HCT116 (cell line): Measurements from ENCODE around the gene TRMT13. TPM values are rescaled to one million over a fixed set of nuclear protein-coding genes. Genes with fewer than 3 reads are reported as not detected.

ENCODE experiments used
- ATAC-seq: fragments of 200-7000 bp; cut with Tn5 transposase; 2 replicates; pipeline ENCODE4 v1.9.1; 2020; ENCODE audit warnings: mild to moderate bottlenecking, moderate library complexity
- BruUV-seq: library from RNA; stranded (reverse); fragments of 400-500 nt; replicated peaks from 2 replicates; lab custom pipeline; 2021; lab: Mats Ljungman, UMichigan
- CTCF ChIA-PET: fragments of 300-600 bp; sonication (Branson Sonifier 250); formaldehyde crosslinking; loops from one replicate; lab custom pipeline; 2021; ENCODE audit warnings: antibody characterized with exemption; lab: Charles Lee
- POLR2A ChIA-PET: fragments of 300-600, 350-600 bp; sonication (Branson Sonifier 250); formaldehyde crosslinking; loops from one replicate; lab custom pipeline; 2021; ENCODE audit warnings: antibody characterized with exemption; lab: Charles Lee
- RAD21 ChIA-PET, 2 experiments: fragments of 300-600 bp; sonication (Branson Sonifier 250); formaldehyde crosslinking; loops; one replicate each; lab custom pipeline; 2023; ENCODE audit warnings: low total read pairs in 2 of 2; ENCODE audit not compliant: uncharacterized antibody in 2 of 2, unreplicated experiment in 2 of 2, low non-redundant PET in 1 of 2; lab: Charles Lee
- DNase-seq: peaks from one replicate; pipeline ENCODE4 v3.0.0-alpha.2; 2010; ENCODE audit warnings: low read depth, low spot score
- H2AFZ ChIP-seq: fragments of 200-600 bp; shearing (Covaris generic), sonication (generic); 2 replicates; pipeline ENCODE4 v1.6.1; 2017; ENCODE audit warnings: low read depth, mixed run types, mixed read lengths, antibody characterized with exemption, low read length; ENCODE audit not compliant: poor library complexity, severe bottlenecking
- H3K27ac ChIP-seq: 2 replicates; pipeline ENCODE4 v1.5.1; 2012; ENCODE audit warnings: low read depth, low read length
- H3K27me3 ChIP-seq: fragments of 200-600 bp; sonication (generic); 2 replicates; pipeline ENCODE4 v1.6.1; 2016; ENCODE audit warnings: mixed run types, low read length, mixed read lengths; ENCODE audit not compliant: insufficient read depth
- H3K36me3 ChIP-seq, 2 experiments: fragments of 200-500 bp in 1 of 2; fragments of 200-600 bp in 1 of 2; sonication (Bioruptor generic) in 1 of 2; sonication (generic) in 1 of 2; 2 replicates each; pipeline versions ENCODE4 v1.5.1 to v1.6.1; 2014 to 2016; ENCODE audit warnings: low read length in 2 of 2, inconsistent platforms in 1 of 2, mixed read lengths in 1 of 2, mixed run types in 1 of 2; ENCODE audit not compliant: insufficient read depth in 2 of 2, control insufficient read depth in 1 of 2
- H3K4me1 ChIP-seq, 2 experiments: fragments of 200-600 bp in 1 of 2; sonication (generic) in 1 of 2; 2 replicates each; pipeline versions ENCODE4 v1.5.1 to v1.6.1; 2012 to 2017; ENCODE audit warnings: low read length in 2 of 2, inconsistent platforms in 1 of 2, mild to moderate bottlenecking in 1 of 2, mixed read lengths in 1 of 2, mixed run types in 1 of 2, moderate library complexity in 1 of 2; ENCODE audit not compliant: insufficient read depth in 2 of 2, control insufficient read depth in 1 of 2
- H3K4me2 ChIP-seq: fragments of 200-600 bp; sonication (generic); 2 replicates; pipeline ENCODE4 v1.6.1; 2017; ENCODE audit warnings: mixed run types, low read length, mixed read lengths
- H3K4me3 ChIP-seq, 2 experiments: fragments of 200-600 bp in 1 of 2; sonication (generic) in 1 of 2; replicated peaks in 1 of 2; 2 replicates each; pipeline ENCODE4 v1.5.1; 2011 to 2016; ENCODE audit warnings: low read length in 2 of 2, control low read depth in 1 of 2, low read depth in 1 of 2, mild to moderate bottlenecking in 1 of 2, mixed read lengths in 1 of 2, mixed run types in 1 of 2
- H3K79me2 ChIP-seq: fragments of 200-600 bp; sonication (generic); 2 replicates; pipeline ENCODE4 v1.6.1; 2017; ENCODE audit warnings: mild to moderate bottlenecking, mixed run types, low read length, moderate library complexity, mixed read lengths; ENCODE audit not compliant: insufficient read depth
- H3K9ac ChIP-seq: fragments of 200-600 bp; sonication (generic); 2 replicates; pipeline ENCODE4 v1.6.1; 2016; ENCODE audit warnings: low read length, mixed read lengths
- H3K9me2 ChIP-seq: fragments of 200-600 bp; sonication (generic), shearing (Covaris generic); 2 replicates; pipeline ENCODE4 v1.6.1; 2017; ENCODE audit warnings: mixed run types, mild to moderate bottlenecking, moderate library complexity; ENCODE audit not compliant: insufficient read depth
- H3K9me3 ChIP-seq, 2 experiments: fragments of 200-500 bp in 1 of 2; fragments of 200-600 bp in 1 of 2; sonication (Bioruptor generic) in 1 of 2; sonication (generic) in 1 of 2; 2 replicates each; pipeline ENCODE4 v1.6.1; 2014 to 2017; ENCODE audit warnings: low read length in 2 of 2, mixed read lengths in 2 of 2, inconsistent platforms in 1 of 2, low read depth in 1 of 2, mild to moderate bottlenecking in 1 of 2, mixed run types in 1 of 2, moderate library complexity in 1 of 2; ENCODE audit not compliant: control insufficient read depth in 1 of 2, insufficient read depth in 1 of 2
- H4K20me1 ChIP-seq: fragments of 200-600 bp; sonication (generic), shearing (Covaris generic); 2 replicates; pipeline ENCODE4 v1.6.1; 2017; ENCODE audit warnings: mixed run types, mild to moderate bottlenecking, moderate library complexity; ENCODE audit not compliant: insufficient read depth
- EZH2phosphoT487 ChIP-seq: fragments of 200-600 bp; IDR thresholded peaks from 2 replicates; pipeline ENCODE4 v1.6.1; 2018; ENCODE audit warnings: antibody characterized with exemption, borderline replicate concordance
- FOSL1 ChIP-seq: IDR thresholded peaks from 2 replicates; pipeline ENCODE4 v1.6.1; 2012; ENCODE audit warnings: low read depth
- POLR2A ChIP-seq: IDR thresholded peaks from 2 replicates; pipeline ENCODE4 v1.7.0; 2011; ENCODE audit warnings: borderline replicate concordance; ENCODE audit not compliant: insufficient read depth, insufficient read length; ENCODE audit errors: extremely low read depth
- POLR2AphosphoS5 ChIP-seq: IDR thresholded peaks from 2 replicates; pipeline ENCODE4 v1.6.1; 2011; ENCODE audit warnings: mild to moderate bottlenecking, low read depth, low read length, moderate library complexity
- RAD21 ChIP-seq: IDR thresholded peaks from 2 replicates; pipeline ENCODE4 v1.6.1; 2012; ENCODE audit warnings: low read depth, mild to moderate bottlenecking
- SIN3A ChIP-seq: IDR thresholded peaks from 2 replicates; pipeline ENCODE4 v1.6.1; 2012; ENCODE audit warnings: low read depth
- SP1 ChIP-seq: IDR thresholded peaks from 2 replicates; pipeline ENCODE4 v1.6.1; 2012; ENCODE audit warnings: low read depth
- SRF ChIP-seq: IDR thresholded peaks from 2 replicates; pipeline ENCODE4 v1.6.1; 2012; ENCODE audit warnings: low read depth
- TCF7L2 ChIP-seq: IDR thresholded peaks from 2 replicates; pipeline ENCODE4 v1.7.0; 2011; ENCODE audit warnings: borderline replicate concordance, inconsistent platforms; ENCODE audit not compliant: insufficient read depth, insufficient read length; ENCODE audit errors: extremely low read depth
- ZNF274 ChIP-seq: fragments of 200-500 bp; sonication (Bioruptor generic); IDR thresholded peaks from 2 replicates; pipeline ENCODE4 v1.6.1; 2014; ENCODE audit warnings: mild to moderate bottlenecking, low read depth, low read length, inconsistent platforms
- intact Hi-C: fragments of 100-400 bp; cut with micrococcal nuclease; formaldehyde crosslinking; loops from 2 replicates; pipeline ENCODE4 v1.10.0; 2022
- total RNA-seq: library from RNA; stranded (reverse); gene quantifications from one replicate; pipeline ENCODE4 v1.2.1, GENCODE V29; 2021; ENCODE audit not compliant: unreplicated experiment
- TF ChIP-seq, protein P1 (sequence below): IDR thresholded peaks from 2 replicates; pipeline ENCODE4 v1.6.1; 2011; ENCODE audit warnings: mild to moderate bottlenecking, low read length, moderate library complexity; ENCODE audit not compliant: insufficient replicate concordance; ENCODE audit errors: extremely low read depth

TRMT13 gene
- total RNA-seq, 1 experiment from 2014 or later = 13.2 TPM

DNA sequence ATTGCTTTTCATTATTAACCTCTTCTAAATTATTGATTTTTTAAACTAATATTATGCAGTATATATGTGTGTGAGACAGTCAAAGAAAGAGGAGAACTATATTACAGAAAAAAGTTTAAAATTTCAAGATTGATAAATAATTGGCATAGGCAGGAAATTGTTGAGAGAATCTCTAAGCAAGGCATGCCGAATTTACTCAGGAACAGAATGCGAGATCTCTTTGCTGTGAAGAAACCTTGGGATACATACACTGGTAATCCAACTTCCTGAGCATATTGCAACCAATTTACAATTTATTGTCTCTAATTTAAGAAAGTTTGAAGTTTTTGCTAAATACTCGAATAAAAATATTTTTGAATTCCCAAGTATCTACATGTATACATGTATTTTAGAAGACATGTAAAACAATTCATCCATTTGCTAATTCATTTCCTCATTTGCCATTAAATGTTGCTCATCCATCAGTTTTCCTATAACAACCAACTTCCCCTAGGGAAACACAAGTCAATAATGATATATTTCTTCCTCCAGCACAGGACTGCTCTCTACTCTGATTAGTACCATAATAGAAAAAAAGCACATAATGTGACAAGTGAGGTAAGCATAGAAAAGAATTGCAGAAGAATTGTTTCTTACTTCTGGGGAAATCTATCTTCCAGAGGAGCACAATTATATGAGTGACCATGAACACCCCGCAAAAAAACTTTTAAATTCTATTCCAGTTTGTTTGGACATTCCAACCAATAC is 44.5 kb downstream of the TRMT13 start:
- H4K20me1 ChIP-seq = no peaks in the 10 kb centered on the region
- no peaks in the 10 kb centered on the region for H3K36me3 ChIP-seq
- H3K79me2 ChIP-seq = no peaks in the 10 kb centered on the region
- no peak overlapping the region for H3K27ac ChIP-seq
- POLR2A ChIA-PET = no interaction called here
- RAD21 ChIA-PET = no interaction called here
- no peak for ATAC-seq
- no peak overlapping the region for H2AFZ ChIP-seq
- H3K9ac ChIP-seq = no peak overlapping the region
- H3K4me2 ChIP-seq = no peak overlapping the region
- CTCF ChIA-PET = no interaction called here
- no peaks in the 10 kb centered on the region for H3K9me3 ChIP-seq
- intact Hi-C loops = no loop called here
- no peak for TF ChIP-seq SRF
- no peak for TF ChIP-seq SP1
- TF ChIP-seq, all 23 proteins: peak for 0
- no peaks in the 10 kb centered on the region for H3K27me3 ChIP-seq
- no peak for DNase-seq
- no peaks in the 10 kb centered on the region for H3K9me2 ChIP-seq
- no peaks in the 10 kb centered on the region for H3K4me1 ChIP-seq
- no TSS peak for BruUV-seq
- H3K4me3 ChIP-seq = no peak overlapping the region

DNA sequence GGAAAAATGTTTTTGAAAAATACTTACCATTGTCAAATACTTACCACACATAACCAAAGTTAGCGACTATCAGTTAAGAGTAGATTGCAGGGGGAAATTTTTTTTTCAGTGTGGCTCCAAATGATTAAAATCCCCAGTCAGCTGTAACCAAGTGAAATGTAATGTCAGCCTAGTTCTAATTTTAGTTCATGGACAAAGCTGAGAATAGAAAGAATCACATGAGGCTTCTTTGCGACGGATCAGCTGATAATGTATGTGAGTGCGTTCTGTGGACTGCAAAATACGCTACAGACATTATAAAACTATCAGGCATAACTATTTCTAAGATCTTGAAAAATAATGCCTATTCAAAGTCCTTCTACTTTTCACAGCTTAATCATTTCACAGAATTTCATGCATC is 45.1 kb downstream of the TRMT13 start, which contains the start of gene LRRC39:
LRRC39 (minus strand) TSS at position 166 of the 400 bp plus-strand sequence. CDS start 9,740 bp downstream, outside the sequence.
- no peak for ATAC-seq

More for the DNA sequence above, 45.1 kb downstream of the TRMT13 start, which contains the start of gene LRRC39:
- Histone ChIP-seq H3K79me2 (no peaks in the 10 kb centered on the region), H3K9ac (no peak within 1 kb of the TSS), H3K27ac (no peak within 1 kb of the TSS), H3K9me2 (no peaks in the 10 kb centered on the region), H2AFZ (no peak within 1 kb of the TSS), H3K4me1 (no peaks in the 10 kb centered on the region), H3K36me3 (no peaks in the 10 kb centered on the region), H3K9me3 (no peaks in the 10 kb centered on the region), H3K4me2 (no peak within 1 kb of the TSS), H4K20me1 (no peaks in the 10 kb centered on the region), H3K4me3 (no peak within 1 kb of the TSS), H3K27me3 (no peaks in the 10 kb centered on the region)
- intact Hi-C loops = no loop called here
- no peak for TF ChIP-seq ZNF274
- no peak for TF ChIP-seq EZH2phosphoT487
- no peak for TF ChIP-seq SIN3A
- TF ChIP-seq RAD21 = no peak
- TF ChIP-seq POLR2AphosphoS5 = no peak
- no peak for TF ChIP-seq POLR2A
- TF ChIP-seq, protein P1, sequence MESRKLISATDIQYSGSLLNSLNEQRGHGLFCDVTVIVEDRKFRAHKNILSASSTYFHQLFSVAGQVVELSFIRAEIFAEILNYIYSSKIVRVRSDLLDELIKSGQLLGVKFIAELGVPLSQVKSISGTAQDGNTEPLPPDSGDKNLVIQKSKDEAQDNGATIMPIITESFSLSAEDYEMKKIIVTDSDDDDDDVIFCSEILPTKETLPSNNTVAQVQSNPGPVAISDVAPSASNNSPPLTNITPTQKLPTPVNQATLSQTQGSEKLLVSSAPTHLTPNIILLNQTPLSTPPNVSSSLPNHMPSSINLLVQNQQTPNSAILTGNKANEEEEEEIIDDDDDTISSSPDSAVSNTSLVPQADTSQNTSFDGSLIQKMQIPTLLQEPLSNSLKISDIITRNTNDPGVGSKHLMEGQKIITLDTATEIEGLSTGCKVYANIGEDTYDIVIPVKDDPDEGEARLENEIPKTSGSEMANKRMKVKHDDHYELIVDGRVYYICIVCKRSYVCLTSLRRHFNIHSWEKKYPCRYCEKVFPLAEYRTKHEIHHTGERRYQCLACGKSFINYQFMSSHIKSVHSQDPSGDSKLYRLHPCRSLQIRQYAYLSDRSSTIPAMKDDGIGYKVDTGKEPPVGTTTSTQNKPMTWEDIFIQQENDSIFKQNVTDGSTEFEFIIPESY = no peak
- TF ChIP-seq FOSL1 = no peak
- TF ChIP-seq TCF7L2 = no peak
- RAD21 ChIA-PET = no interaction called here
- no TSS peak for BruUV-seq
- POLR2A ChIA-PET = no interaction called here
- CTCF ChIA-PET = no interaction called here
- DNase-seq = no peak
